Colon (tissue), 2 donors: ENCODE measurements around the gene KIF7.

Experiments used
- FAIRE-seq: peaks from 2 replicates; lab custom pipeline; 2012; peaks lifted over from hg19 to GRCh38; lab: Jason Lieb, UNC
- donor health status: control.
- donor health status: control.

The KIF7 gene

DNA sequence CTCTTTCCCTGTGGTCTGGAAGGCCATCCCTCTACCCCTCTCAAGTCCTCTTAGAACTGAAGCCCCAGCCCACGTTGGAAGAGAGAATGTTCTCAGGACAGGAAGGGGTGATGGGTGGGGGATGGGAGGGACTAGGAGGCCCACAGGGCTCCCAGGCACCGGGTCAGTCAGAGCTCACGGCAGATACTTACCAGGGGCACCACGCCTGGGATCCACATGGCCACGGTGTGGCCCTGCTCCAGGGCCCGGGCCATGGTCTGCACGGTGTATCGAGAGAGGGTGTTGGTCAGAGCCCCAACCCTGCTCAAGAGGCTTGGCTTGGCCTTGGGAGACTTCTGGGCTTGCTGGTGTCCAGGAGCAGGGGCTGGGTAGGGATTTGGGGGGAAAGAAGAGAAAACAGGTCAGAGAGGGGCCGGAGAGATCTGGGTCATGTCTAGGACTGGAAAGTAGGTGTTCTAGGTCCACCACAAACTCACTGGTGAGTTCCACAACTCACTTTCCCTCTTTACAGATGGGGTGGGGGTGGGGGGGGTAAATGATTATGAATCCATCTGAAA is 14.1 kb upstream of the KIF7 start:
- no peak for FAIRE-seq

DNA sequence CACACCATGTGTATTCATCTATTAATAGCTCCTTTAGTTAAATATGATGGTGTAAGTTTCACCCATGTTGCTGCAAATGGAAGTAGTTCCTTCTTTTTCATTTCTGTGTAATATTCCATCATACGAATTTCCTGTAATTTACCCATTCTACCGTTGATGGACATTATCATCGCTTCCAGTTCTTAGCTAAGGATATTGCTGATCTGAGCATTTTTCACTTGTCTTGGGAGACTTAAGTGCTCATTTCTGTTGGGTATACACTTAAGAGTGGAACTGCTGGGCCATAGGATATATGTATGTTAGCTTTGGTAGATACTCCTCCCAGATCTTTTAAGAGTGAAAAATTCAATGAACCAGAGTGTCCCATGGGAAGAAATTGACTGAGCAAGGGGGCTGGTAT is 12.9 kb upstream of the KIF7 start:
- FAIRE-seq: no peak

DNA sequence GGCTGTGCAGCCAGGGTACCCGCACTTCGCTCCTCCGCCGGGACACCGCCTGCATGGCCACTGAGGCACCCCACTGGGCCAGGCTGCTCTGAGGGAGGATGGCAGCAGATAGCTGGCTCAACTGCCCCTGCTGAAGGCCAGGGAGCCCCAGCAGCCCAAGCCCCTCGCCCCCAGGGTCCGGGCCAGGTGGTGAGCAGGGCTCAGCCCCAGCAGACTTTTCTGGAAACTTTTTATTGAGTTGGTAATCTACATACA is 12.4 kb upstream of the KIF7 start:
- FAIRE-seq: no peak

DNA sequence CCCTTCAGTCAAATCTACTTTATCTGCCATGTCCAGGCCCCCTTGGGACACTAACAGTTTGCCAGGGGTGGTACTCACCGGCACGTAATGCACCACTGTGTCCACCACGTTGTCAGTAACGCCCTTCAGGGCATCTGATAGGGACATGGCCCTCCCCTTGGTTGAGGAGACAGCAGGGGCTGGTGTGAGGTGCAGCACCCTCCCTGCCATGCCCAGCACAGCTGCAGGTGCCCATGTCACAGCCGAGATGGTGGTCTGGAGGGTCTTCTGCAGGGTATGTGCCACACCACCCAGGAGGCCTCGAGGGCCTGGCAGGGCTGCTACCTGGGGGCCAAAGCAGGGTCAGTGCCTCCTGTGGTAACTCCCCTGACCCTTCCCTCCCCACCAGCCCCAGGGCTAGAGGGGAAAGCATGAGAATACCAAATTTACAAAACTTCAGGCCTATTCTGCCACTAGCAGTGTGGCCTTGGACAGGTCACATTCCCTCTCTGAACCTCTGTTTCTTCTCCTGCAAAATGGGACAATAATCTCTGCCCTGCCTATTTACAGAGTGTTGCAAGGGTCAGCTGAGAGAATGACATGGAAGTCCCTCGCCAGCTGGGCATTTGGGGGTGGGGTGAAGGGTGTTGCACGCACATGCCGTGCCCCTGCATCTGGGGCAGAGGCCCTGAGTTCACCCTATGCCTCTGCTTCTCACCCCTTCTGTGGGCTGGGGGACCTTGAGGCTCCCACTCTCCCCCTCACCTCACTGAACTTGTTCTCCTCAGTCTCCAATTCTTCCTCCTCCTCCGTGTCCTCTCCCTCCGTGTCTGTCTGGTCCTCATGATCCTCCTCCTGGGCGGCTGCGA is 11.8 kb upstream of the KIF7 start:
- FAIRE-seq: no peak

DNA sequence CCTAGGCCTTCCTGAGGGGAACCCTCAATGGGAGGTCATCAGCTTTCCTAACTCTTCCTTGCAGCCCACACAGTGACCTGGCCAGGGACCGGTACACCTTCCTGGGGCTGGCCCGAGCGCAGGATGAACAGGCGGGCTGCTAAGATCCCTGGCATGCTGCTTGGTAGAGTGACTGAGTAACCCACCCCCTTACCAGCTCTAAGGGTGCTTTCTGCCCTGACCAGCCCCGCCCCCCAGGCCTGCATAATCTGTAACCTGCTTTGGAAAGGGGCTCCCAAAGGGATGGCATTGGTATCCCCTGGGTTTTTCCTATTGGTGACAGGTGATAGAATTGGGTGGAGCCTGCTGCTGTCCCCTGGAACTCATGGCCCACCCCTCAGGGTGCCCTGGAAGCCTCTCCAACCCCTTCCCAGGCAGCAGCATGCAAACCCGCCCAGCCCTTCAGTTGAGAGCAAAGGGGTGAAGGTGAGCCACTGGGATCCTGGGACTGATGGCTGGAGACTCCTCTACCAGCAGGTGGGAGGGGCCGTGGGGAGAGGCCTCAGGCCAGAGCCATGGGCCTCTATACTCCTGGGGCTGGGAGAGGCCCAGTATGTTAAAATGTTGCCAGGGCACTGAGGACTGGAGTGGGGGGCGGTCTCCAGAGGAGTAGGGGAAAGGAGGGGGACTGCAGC is 11.1 kb upstream of the KIF7 start:
- no peak for FAIRE-seq

DNA sequence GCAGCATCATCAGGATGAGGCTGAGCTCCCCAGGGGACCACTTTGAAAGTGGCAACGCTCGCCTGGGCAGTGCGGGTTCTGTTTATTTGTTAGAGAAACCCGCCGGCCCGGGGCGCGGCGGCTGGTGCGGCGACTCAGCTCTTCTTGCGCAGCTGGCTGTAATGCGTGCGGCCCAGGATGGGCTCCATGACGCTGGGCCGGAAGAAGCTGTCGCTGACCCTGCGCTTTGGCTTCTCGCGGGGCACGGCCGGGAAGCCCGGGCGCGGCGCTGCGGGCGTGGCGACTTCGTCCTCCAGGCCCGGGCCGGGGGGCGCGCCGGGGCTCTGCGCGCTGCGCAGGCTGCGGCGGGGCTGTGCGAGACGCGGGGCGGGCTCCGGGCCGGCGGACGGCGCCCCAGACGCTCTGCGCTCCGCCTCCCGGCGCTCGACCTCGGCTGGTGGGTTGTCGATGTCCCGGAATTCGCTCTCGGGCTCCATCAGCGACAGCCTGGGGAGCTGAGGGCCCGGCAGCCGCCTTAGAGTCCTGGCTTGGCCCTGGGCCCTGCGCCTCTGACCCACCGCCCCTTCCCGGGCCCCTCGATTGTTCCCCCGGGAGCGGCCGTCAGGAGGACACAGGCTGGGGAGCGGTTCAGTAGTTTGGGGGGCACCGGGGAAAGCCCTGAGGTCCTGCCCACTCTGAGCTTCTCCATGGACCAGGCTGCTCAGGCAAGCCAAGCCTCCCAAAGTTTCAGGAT is 10.3 kb upstream of the KIF7 start:
- no peak for FAIRE-seq

DNA sequence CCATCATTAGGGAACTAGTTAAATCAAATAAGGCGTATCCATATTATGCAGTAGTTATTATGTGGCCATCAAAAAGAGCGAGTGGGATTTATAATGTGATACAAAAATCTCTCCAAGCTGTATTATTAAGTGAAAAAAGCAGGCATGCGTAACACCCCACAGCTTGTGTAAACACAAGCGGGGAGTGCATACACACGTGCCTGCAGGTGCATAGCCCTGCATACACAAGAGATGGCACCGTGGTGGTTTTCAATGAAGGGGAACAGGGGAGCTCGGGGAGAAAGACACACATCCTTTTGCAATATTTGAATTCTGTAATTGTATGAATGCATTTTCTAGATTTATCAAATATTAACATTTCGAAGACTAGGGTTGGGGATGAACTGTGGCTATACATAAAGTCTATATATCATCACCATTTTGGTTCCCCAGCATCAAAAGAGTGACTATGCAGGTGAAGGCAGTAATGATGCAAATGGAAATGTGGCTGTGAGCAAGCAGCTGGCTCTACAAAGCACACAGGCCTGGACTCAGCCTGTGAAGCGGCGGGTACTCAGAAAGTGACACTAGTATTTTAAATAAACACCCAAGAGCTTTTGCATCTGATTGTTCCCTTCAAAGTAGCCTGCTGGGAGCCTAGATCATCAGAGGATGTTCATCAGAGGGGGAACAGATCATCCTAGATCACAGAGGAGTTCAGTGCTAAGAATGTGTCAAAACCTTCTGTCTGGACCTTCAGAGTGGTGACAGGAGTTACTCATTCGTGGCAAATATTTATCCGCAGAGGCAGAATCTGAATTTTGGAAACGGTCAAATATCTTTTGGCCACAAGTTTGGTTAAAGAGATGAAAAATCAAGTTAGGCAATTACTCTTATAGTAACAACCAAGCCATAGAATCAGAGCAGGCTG is 9.4 kb upstream of the KIF7 start:
- no peak for FAIRE-seq

DNA sequence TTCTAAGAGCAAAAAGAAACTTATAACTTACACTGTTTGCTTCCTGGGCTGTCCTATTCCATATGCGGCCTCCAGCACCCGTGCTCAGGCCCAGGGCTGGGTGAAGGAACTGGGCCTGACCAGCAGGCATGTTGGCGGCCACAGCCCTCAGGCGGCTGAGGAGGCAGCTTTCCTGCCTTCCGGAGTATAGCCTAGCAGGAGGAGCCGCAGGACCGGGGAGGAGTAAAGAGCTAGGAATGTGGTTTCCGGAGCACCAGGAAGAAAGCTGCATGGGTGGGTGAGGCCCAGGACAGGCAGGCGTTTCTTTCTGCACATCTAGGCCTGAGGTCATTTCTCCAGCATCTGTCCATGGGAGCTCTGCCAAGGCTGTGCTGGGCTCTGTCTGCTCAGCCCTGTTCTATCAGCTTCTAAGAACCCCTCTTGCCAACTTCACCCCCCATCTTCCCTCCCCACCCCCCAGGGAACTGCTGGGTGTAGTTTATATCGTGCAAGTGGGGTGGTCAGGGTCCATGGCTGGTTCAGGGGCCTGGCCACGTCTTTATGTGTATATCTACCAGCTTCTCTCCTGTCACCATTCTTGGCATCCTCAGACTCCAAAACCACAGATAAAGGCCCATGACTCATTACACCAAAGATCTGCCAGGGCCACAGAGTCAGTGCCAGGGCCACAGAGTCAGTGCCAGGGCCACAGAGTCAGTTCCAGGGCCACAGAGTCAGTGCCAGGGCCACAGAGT is 7.8 kb upstream of the KIF7 start:
- FAIRE-seq: no peak

DNA sequence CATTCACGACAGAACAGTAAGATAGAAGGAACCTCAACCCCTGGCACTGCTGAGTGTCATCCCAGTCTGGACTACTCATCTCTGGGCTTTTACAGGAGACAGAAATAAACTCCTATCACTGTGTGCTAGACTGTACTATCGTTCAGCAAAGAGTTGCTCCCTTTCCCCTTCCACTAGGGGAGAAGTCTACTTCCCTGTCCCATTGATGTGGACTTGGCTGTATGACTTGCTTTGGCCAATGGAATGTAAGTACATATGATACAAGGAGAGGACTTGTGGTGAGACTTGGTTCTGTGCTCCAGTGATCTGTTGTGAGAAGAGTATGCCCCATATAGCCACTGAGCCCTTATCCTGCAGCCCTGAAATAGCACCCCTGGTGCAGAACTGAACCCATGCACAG is 5.3 kb upstream of the KIF7 start:
- FAIRE-seq: no peak

DNA sequence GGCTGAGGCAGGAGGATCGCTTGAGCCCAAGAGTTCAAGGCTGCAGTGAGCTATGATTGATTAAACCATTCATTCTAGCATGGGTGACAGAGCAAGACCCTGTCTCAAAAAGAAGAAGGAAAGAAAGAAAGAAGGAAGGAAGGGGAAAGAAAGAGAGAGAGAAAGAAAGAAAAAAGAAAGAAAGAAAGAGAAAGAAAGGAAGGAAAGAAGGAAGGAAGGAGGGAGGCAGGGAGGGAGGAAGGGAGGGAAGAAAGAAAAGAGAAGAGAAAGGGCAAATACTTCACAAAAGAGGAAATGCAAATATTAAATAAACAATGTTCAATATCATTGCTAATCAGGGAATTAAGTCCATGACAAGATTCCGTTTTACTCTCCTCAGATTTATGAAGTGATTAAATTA is 4.0 kb upstream of the KIF7 start:
- no peak for FAIRE-seq

DNA sequence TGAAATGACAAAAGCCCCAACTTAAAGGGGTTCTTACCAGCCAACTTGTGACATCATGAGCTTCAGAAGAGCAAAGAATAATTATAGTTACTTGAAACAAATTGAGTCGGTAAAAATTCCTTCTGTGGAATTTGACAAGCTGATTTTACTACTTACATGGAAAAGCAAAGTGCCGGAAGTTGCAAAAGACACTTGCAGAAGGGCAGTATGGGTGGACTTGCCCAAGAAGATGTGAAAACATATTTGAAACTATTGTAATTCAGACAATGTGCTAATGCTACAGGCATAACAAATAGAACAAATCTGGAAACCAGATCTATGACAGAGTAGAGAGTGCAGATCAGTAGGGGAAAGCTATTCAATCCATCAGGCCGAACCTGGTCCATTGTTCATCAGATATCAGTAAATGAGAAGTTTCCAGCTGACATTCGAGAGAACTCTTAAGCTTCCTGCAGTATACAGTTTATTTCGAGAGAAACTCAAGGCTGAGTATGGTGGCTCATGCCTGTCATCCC is 2.5 kb upstream of the KIF7 start:
- no peak for FAIRE-seq

DNA sequence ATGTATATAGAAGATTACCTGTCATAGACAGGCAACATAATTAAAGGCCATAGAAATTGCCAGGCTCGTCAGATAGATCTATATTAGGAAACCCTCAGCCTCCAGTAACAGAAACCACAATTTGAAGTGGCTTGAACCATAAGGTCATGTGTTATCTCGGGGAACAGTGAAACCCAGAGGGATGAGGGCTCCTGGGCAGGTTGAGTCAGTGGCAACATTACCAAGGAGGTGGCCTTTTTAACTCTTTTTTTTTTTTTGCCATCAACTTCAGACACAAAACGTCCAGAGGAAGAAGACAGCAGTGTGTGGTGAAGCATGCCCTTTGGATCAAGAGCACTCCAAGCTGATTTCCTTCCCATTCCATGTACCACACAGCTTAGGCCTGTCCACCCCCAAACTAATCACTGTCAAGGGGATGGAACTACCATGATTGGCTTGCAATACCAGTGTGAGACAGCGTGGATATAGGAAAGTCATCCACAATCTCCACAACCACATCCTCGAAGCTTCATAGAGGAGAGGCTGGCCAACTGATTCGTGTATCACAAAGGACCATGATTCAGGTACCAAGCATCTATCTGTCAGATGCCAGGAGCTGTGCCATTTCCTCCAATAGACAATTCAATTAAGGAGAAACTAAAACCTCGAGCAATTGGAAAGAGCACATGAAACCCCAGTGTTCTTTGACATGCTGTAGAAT is 999 bp upstream of the KIF7 start:
- FAIRE-seq: no peak

DNA sequence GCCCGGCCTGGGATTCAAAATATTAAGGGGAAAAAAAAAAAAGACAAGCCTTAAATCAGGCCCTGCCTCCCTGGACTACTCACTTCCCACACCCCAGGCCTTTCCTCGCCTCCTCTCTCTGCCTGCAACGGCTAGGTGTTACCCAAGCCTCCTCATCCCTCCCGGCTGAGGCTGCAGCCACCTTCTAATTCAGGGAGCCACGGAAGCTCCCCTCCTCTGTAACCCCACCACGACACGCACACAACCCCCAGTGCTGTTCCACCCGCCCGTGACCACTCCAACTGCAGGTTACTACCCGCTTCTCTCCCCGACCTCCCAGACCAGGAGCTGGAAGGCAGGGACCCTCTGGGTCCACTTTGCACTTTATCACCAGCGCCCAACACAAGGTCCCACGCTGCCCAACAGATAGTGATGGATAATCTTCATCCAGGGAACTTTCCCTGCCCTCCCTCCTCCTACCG is 936 bp downstream of the KIF7 start:
- FAIRE-seq: no peak

DNA sequence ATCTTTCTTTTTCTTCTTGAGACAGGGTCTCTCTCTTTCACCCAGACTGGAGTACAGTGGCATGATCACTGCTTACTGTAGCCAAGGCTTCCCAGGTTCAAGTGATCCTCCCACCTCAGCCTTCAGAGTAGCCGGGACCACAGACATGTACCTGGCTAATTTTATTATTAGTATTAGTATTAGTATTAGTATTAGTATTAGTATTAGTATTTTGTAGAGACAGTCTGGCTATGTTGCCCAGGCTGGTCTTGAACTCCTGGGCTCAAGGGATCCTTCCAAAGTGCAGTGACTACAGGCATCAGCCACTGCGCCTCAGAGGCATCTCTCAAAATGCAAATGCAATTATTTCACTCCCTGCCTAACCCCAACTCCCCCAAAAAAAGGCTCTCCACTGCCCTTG is 1.7 kb downstream of the KIF7 start:
- no peak for FAIRE-seq

DNA sequence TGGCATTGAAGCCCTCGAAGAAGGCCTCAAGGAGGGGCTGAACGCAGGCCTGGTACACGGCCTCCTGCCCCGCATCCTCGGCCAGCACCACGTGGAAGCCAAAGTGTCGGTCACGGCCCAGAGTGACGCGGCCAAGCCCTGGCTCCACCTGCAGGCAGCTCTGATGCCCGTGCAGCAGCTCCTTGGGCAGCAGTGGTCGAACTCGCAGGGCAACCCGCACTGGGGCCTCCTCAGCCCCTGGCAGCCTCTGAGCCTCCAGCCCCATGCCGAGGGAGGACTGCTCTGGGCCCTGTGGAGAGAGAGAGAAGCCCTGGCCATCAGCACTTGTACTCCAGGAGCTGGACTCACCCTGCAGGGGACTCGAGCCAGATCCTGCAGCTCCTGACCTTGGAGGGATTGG is 2.6 kb downstream of the KIF7 start:
- no peak for FAIRE-seq

DNA sequence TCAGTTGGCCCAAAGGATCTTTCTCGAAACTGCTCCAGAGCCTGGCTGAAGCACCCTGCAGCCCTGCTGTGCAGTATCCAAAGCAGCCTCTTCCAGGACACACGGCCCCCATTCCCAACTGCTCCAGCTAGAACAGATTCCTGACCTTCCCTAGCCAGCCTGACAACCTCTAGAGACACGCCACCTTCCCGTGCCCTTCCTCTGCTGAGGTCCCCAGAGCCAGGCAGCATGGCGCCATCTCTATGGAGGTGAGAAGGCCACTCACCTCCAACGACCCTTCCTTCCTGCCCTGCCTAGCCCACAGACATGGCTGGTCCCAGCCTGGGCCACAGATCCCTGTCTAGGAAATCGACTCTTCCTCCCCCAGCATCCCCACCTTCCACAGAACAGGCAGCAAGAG is 3.1 kb downstream of the KIF7 start:
- no peak for FAIRE-seq

DNA sequence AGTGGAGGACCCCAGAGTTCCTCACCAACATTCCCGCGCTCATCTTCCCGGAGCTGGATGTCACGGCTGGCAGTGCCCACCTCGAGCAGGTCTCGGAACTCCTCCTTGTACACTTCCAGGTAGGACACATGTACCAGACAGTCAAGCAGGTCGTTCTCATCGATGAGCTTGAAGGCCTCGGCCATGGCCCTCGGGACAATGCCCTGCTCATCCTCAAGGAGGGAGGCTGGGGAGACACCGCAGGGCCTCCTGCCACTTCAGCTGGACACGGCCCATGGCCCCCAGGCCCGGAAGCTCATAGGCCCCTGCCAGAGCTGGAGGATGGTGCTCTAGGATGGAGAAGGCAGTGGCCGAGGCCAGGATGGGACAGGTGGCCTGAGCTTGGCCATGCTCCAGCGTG is 5.6 kb downstream of the KIF7 start:
- FAIRE-seq: no peak

DNA sequence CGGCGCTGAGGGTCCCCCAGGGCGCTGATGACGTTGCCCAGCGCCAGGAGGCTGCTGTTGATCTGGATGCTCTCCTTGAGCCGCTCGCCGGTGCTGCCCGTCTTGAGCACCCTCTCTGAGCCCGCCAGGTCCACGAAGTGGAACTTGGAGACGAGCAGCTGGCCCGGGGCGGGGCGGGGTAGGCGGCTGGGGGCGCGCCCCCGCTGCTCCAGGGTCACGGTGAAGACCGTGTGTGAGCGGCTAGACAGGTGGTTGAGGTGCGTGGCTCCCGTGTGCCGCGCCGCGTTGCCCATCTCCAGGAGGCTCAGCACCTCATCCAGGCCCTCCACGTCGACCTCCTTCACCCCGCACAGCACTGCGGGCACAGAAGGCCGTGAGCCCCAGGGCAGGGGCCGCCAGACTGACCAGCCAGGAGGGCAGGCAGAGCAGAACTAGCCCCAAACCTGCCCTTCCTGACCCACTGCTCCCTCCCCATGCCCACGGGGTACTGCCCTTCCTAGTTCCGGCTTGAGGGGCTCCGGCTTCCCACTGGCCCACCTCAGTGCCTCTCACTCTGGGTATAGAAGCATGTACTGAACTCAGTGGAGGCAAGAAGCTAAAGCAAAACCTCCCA is 6.1 kb downstream of the KIF7 start:
- no peak for FAIRE-seq

DNA sequence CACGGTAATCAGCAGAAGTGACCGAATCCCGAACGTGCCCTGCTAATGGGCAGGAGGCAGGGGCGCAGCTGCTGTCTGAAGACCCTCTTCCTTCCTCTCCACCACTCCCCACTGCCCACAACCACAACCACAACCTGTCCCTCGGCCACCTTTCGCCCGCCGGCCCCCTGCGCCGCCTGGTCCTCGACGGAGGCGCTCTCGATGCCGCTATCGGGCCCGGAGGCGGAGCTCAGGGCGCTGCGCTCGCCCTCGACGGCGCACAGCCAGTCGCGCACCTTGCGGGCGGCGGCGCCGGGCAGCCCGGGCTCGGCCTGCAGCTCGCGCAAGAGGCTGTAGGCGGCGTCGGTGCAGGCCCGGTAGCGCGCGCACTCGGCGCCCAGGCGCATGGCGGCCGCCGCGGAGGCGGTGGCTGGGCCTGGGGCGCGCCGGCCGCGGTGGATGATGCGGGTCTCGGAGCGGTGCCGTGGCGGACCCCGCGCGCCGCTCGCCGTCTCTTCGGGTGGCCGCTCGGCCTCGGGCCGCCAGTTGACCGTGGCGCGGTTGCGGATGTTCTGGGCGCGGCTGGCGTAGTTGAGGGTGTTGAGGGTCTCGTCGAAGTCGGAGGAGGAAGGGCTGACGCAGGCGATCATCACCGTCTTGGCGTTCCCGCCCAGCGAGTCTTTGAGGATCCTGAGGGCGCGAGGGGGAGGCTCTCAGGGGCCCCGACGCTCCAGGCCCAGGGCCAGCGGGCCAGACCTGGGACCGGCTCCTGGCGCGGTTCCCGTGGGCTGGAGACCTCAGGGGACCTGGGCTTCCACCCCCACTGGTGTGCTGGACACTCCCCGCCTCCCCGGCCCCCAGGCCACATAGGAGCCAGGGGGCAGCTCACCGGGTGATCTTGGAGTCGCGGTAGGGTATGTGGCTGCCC is 6.9 kb downstream of the KIF7 start:
- no peak for FAIRE-seq
